VCaP (cell line): ENCODE data around the gene LMBRD2.

Source experiments
- H3K27ac ChIP-seq: fragments of 450-650 bp; 2 replicates; pipeline ENCODE4 v1.5.1; 2017
- CTCF ChIP-seq: fragments of 450-650 bp; conservative IDR thresholded peaks from 2 replicates; pipeline ENCODE4 v1.5.1; 2017; ENCODE audit warnings: mild to moderate bottlenecking, moderate library complexity

Gene LMBRD2

DNA sequence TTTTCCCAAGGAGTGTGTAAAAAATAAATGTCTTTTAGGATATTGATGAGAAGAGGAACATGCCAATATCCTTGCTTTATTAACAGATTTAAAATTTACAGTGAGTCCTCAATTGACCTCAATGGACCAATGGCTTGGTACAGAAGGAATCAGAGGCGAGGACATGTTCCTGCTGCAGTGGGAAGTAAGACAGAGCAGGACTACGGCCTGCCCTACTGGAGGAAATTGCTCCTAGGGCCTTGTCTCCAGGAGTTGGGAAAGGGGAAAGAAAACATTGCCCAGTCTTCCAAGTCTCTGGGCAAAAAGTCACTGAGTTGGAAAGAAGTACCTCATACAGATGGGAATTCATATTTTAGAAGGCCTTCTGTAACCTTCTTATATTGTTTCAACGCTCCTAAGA lies 51.9 kb downstream of the LMBRD2 start:
- TF ChIP-seq CTCF, result no peak

DNA sequence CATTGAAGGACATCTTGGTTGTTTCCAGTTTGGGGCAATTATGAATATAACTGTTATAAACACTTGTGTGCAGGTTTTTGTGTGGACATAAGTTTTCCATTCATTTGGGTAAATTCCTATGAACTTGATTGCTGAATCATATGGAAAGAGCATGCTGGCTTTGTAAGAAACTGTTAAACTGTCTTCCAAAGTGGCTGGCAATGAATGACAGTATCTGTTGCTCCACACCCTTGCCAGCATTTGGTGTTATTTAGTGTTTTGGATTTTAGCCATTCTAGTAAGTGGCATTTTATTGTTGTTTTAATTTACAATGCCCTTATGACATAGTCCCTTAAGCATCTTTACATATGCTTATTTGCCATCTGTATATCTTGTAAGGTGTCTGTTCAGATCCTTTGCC lies 55.2 kb downstream of the LMBRD2 start:
- H3K27ac ChIP-seq, result no peak overlapping the region
- no peak for TF ChIP-seq CTCF

More for the DNA sequence above, 51.9 kb downstream of the LMBRD2 start:
- no peak overlapping the region for H3K27ac ChIP-seq

DNA sequence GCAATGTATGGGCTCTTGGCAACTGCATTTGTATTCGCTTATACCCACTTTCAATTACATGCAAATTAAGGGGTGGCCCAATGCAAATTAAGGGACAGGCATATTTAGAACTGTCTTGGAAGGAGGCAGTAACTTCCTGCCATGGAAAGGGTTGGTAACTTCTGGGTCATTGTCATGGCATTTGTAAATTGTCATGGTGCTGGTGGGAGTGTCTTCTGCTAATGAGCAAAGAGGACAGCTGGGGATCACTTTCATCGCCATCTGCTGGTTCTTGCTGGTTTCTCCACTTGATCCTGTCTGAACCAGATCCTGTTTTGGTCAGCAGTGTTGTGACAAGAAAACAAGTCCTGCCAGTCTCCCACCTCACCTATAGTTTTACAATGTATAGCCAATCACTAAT lies 61.7 kb downstream of the LMBRD2 start:
- H3K27ac ChIP-seq, result no peak overlapping the region
- peak; percentile 79 for TF ChIP-seq CTCF

DNA sequence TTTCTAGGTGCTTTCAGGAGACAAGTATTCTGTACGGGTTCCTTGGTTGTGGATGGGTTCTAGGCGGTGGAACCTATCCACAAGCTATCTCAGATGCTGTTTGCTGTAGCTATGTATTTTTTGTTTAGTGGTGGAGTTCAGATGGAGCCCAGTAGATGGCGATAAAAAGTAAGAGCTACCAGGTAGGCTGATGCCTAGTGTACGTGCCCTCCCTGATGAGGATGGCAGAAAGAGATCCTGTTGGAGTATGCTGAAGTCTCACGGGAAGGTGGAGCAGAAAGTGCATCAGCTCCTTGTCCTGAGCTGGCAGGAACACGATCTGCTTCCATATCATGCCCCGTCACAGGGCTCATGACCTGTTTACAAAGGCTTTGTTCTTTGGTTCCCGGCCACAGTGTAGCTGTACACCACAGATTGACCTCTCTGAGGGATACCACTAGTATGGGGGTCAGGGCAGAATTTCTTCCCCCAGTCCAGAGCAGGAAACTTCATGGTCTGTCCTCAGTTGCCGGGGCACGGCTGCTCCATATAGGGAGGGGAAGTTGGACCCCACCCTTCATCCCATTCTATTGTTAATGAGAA lies 72.4 kb downstream of the LMBRD2 start:
- peak; percentile 91 for TF ChIP-seq CTCF
- H3K27ac ChIP-seq, result no peak overlapping the region

DNA sequence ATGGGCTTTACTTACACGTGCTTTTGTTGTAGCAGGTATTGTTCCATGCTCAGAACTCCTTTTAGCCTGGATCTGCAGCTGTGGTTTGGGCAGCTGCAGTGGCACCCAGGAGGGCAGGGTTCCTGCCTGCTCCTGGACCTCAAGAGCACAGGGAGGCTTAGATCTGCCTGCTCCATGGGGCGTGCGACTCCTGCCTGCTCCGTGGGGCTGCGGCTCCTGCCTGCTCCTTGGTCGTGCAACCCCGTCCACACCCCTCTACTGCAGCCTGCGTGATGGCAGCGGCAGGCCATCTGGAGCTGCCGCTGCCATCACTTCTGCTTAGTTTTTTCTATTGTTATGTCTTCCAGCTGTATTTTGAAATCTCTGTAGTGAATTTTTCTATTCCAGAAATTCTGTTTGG lies 73.3 kb downstream of the LMBRD2 start:
- no peak for TF ChIP-seq CTCF
- no peak overlapping the region for H3K27ac ChIP-seq

DNA sequence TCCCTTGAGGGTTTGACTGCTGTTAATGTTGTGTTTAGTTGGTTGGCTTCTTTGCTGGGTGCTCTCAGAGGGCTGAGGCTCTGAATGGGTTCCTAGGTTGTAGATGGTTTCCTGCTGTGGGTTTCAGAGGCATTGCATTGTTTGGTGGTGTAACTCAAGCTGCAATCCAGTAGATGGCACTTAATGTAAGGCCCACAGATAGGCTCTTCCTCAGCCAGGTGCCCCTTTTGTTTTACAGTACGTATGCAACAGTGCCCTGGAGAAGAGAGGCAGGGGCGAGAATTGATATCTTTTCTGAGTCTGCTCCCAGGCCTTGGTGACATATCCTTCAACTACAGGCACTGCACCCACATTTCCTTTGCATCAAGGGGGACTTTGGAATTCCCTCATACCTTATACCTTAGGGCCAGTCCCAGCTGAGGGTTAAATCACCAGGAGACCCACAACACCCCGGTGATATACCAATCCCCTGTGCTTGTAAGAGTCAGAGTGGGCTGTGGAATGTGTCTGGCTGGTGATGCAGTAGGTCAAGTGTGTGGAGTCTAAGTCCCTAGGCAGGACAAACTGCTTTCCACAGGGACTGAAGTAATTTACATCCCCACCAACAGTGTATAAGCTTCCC lies 78.0 kb downstream of the LMBRD2 start:
- TF ChIP-seq CTCF, result peak; percentile 61
- no peak overlapping the region for H3K27ac ChIP-seq

DNA sequence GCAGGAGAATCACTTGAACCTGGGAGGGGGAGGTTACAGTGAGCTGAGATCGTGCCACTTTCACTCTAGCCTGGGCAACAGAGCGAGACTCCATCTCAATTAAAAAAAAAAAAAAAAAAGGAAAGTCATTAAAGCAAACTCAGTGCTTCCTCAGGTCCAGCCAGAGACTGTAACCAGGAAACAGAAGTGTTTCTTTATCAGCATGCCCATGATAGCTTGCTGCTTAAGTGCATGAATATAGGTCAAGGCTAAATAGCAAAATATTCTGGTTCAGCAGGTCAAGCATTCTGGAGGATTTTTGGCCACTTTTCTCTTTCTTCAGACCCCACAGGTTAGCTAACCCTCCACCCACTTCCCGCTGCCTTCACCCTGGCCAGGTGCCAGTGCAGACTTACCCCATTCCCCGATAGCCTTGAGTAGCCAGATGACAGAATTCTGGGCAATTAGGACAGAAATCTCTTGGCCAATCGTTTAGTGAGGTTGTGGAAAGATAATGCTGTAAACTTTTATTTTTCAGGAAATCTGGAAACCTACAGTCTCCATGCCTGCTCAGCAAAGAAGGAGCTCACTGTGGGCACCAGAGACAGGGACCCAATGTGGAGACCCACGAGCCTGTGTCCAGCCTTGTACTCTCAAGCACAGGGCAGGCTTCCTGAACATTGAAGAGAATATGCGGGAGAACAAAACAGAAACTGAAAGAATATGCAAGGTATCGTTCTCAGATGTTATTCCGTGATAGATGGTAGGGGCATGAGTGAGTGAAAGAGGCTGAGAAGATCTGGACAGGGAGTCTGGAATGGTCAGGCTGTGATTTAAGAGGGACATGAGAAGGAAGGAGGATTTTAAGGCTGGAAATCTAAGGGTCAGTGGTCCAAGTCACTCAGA lies 80.8 kb downstream of the LMBRD2 start:
- TF ChIP-seq CTCF, result no peak
- H3K27ac ChIP-seq, result no peak overlapping the region
